HepG2 (cell line): ENCODE measurements around the gene RNU5B-1. TPM values are rescaled to one million over a fixed set of nuclear protein-coding genes. Genes with fewer than 3 reads are reported as not detected.
A peak's percentile ranks its signal among the peaks of the same experiment; 100 is the strongest.

Experiments
- AHR ChIP-seq: IDR thresholded peaks from 2 replicates; pipeline ENCODE4 v1.6.1; 2018; ENCODE audit warnings: missing genetic modification reagents, missing compliant biosample characterization
- CERS6 ChIP-seq: sonication (generic); formaldehyde crosslinking; IDR thresholded peaks from 2 replicates; pipeline ENCODE4 v1.5.0; 2020; ENCODE audit warnings: missing genetic modification reagents
- CREB3 ChIP-seq: sonication (generic); formaldehyde crosslinking; IDR thresholded peaks from 2 replicates; pipeline ENCODE4 v1.5.0; 2020; ENCODE audit warnings: missing genetic modification reagents
- ERF ChIP-seq: IDR thresholded peaks from 2 replicates; pipeline ENCODE4 v1.6.1; 2018; ENCODE audit warnings: missing biosample characterization, missing genetic modification reagents
- ETV6 ChIP-seq: sonication (generic); formaldehyde crosslinking; conservative IDR thresholded peaks from 2 replicates; pipeline ENCODE4 v1.4.0; 2020; ENCODE audit warnings: missing genetic modification reagents
- KLF15 ChIP-seq: sonication (generic); formaldehyde crosslinking; IDR thresholded peaks from 2 replicates; pipeline ENCODE4 v1.8.1; 2023; ENCODE audit warnings: borderline replicate concordance, mild to moderate bottlenecking, inconsistent platforms, missing genetic modification reagents, mixed read lengths
- PLRG1 ChIP-seq: fragments of 450-650 bp; conservative IDR thresholded peaks from 2 replicates; pipeline ENCODE4 v1.6.1; 2016
- PRDM10 ChIP-seq: sonication (generic); formaldehyde crosslinking; IDR thresholded peaks from 2 replicates; pipeline ENCODE4 v1.4.0; 2020; ENCODE audit warnings: low read depth, missing genetic modification reagents
- RARA ChIP-seq: IDR thresholded peaks from 2 replicates; pipeline ENCODE4 v1.6.1; 2016; ENCODE audit warnings: missing genetic modification reagents, missing compliant biosample characterization
- RBAK ChIP-seq: sonication (generic); formaldehyde crosslinking; IDR thresholded peaks from 2 replicates; pipeline ENCODE4 v1.5.1; 2020; ENCODE audit warnings: mild to moderate bottlenecking, missing genetic modification reagents
- SYNCRIP ChIP-seq: fragments of 200-400 bp; formaldehyde crosslinking; IDR thresholded peaks from 2 replicates; pipeline ENCODE4 v1.6.1; 2018; ENCODE audit warnings: mild to moderate bottlenecking, low read depth, low read length; ENCODE audit not compliant: insufficient read depth
- TAF1 ChIP-seq: sonication (generic); formaldehyde crosslinking; IDR thresholded peaks from 2 replicates; pipeline ENCODE4 v1.4.0; 2020; ENCODE audit warnings: missing genetic modification reagents
- TIGD3 ChIP-seq: sonication (generic); formaldehyde crosslinking; IDR thresholded peaks from 2 replicates; pipeline ENCODE4 v1.5.1; 2020; ENCODE audit warnings: mild to moderate bottlenecking, missing genetic modification reagents, borderline replicate concordance
- ZBTB26 ChIP-seq: IDR thresholded peaks from 2 replicates; pipeline ENCODE4 v1.6.1; 2016; ENCODE audit warnings: missing compliant biosample characterization, missing genetic modification reagents, borderline replicate concordance
- ZKSCAN5 ChIP-seq: sonication (generic); formaldehyde crosslinking; IDR thresholded peaks from 2 replicates; pipeline ENCODE4 v1.5.1; 2020; ENCODE audit warnings: mild to moderate bottlenecking, missing genetic modification reagents
- ZNF446 ChIP-seq: sonication (generic); formaldehyde crosslinking; IDR thresholded peaks from 2 replicates; pipeline ENCODE4 v1.5.0; 2020; ENCODE audit warnings: mild to moderate bottlenecking, missing genetic modification reagents
- ZNF451 ChIP-seq: sonication (generic); formaldehyde crosslinking; IDR thresholded peaks from 2 replicates; pipeline ENCODE4 v1.5.0; 2020; ENCODE audit warnings: mild to moderate bottlenecking, missing genetic modification reagents
- ZNF710 ChIP-seq: sonication (generic); formaldehyde crosslinking; IDR thresholded peaks from 2 replicates; pipeline ENCODE4 v1.5.0; 2020; ENCODE audit warnings: mild to moderate bottlenecking, missing genetic modification reagents, borderline replicate concordance
- ZNF776 ChIP-seq: sonication (generic); formaldehyde crosslinking; IDR thresholded peaks from 2 replicates; pipeline ENCODE4 v1.4.0; 2020; ENCODE audit warnings: mild to moderate bottlenecking, missing genetic modification reagents
- polyA plus RNA-seq, 8 experiments: library from polyadenylated mRNA; depleted of rRNA in 3 of 8; stranded (reverse) in 7 of 8; unstranded in 1 of 8; fragments of >200 nt; fragmentation: Illumina TruSeq in 4 of 8; extraction: Trizol in 4 of 8; gene quantifications; 2 replicates each; pipeline versions ENCODE4 v1.2.1 to v1.2.3, GENCODE V29; 2011 to 2016; ENCODE audit warnings: low read depth in 4 of 8, missing spikeins in 1 of 8, mixed read lengths in 1 of 8; ENCODE audit not compliant: insufficient read depth in 1 of 8
- total RNA-seq, 5 experiments: library from RNA; depleted of rRNA; stranded (reverse); fragments of >200 nt; fragmentation: Illumina TruSeq; extraction: Trizol; gene quantifications; 2 replicates each; pipeline ENCODE4 v1.2.3, GENCODE V29; 2016; ENCODE audit warnings: low read depth in 1 of 5

The RNU5B-1 gene
- total and polyA plus RNA-seq, 2 of the 13 experiments (the other 11 are each of a cell fraction or from before 2014, with no cell fraction given): 1,646 TPM; not detected in 1

- TF ChIP-seq KLF15 (CRISPR knock-in tag): 0 out of 2 replicates have a peak, but pooled peaks have one; percentile 70
- TF ChIP-seq ZNF451: no peak; the same call in 1 of the 2 replicates
- TF ChIP-seq CREB3 (CRISPR knock-in tag): peak; percentile 73
- TF ChIP-seq ZNF776: peak; percentile 63
- TF ChIP-seq ZBTB26 (CRISPR knock-in tag): peak; percentile 36; the same call in 1 of the 2 replicates
- no peak for TF ChIP-seq ZKSCAN5 (CRISPR knock-in tag)
- TF ChIP-seq ZNF710 (CRISPR knock-in tag): 0 out of 2 replicates have a peak, but pooled peaks have one; percentile 22
- TF ChIP-seq TAF1 (CRISPR knock-in tag): peak; percentile 68; the same call in 1 of the 2 replicates
- no peak; the same call in 1 of the 2 replicates for TF ChIP-seq AHR
- no peak for TF ChIP-seq ETV6
- TF ChIP-seq RARA (CRISPR knock-in tag): no peak; the same call in 1 of the 2 replicates
- no peak for TF ChIP-seq ZNF446
- TF ChIP-seq PLRG1: no peak
- TF ChIP-seq TIGD3 (CRISPR knock-in tag): no peak
- TF ChIP-seq RBAK: no peak
- 0 out of 2 replicates have a peak, but pooled peaks have one; percentile 2 for TF ChIP-seq PRDM10 (CRISPR knock-in tag)
- no peak for TF ChIP-seq SYNCRIP
- TF ChIP-seq ERF (CRISPR knock-in tag): no peak
- no peak for TF ChIP-seq CERS6 (CRISPR knock-in tag)
These were observed 18.3 kb upstream of the RNU5B-1 start (continued) for GRCh38 chr15:65286069-65286703.
